C4-2B (cell line): Measurements from ENCODE around the gene OLFML3.

ENCODE experiments used
- H3K27ac ChIP-seq: fragments of 450-650 bp; 2 replicates; pipeline ENCODE4 v1.5.1; 2017
- ZFX ChIP-seq: fragments of 450-650 bp; IDR thresholded peaks from 2 replicates; pipeline ENCODE4 v1.6.1; 2017
- TF ChIP-seq, protein P1 (sequence below): fragments of 450-650 bp; conservative IDR thresholded peaks from 2 replicates; pipeline ENCODE4 v1.5.1; 2017; ENCODE audit warnings: mild to moderate bottlenecking

OLFML3 gene

GRCh38 chr1:113950908-113951307 is 28.4 kb upstream of the OLFML3 start:
- TF ChIP-seq, protein P1, sequence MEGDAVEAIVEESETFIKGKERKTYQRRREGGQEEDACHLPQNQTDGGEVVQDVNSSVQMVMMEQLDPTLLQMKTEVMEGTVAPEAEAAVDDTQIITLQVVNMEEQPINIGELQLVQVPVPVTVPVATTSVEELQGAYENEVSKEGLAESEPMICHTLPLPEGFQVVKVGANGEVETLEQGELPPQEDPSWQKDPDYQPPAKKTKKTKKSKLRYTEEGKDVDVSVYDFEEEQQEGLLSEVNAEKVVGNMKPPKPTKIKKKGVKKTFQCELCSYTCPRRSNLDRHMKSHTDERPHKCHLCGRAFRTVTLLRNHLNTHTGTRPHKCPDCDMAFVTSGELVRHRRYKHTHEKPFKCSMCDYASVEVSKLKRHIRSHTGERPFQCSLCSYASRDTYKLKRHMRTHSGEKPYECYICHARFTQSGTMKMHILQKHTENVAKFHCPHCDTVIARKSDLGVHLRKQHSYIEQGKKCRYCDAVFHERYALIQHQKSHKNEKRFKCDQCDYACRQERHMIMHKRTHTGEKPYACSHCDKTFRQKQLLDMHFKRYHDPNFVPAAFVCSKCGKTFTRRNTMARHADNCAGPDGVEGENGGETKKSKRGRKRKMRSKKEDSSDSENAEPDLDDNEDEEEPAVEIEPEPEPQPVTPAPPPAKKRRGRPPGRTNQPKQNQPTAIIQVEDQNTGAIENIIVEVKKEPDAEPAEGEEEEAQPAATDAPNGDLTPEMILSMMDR: no peak
- no peak for TF ChIP-seq ZFX
- no peak overlapping the region for H3K27ac ChIP-seq

- H3K27ac ChIP-seq: no peak overlapping the region
- no peak for TF ChIP-seq ZFX
- TF ChIP-seq, protein P1: no peak
Measured at GRCh38 chr1:113951719-113952118, 27.6 kb upstream of the OLFML3 start.

DNA sequence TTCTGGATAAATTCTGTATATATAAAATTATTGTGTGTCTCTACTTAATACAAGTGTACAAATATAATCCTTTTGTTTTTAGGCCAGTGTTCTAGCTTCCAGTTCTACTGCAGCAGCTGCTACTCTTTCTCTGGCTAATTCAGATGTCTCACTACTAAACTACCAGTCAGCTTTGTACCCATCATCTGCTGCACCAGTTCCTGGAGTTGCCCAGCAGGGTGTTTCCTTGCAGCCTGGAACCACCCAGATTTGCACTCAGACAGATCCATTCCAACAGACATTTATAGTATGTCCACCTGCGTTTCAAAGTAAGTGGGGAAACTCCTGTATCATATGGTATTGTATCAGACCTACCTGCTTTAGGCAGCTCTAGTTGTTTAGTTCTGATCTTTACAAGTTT is 21.3 kb upstream of the OLFML3 start:
- TF ChIP-seq, protein P1: no peak
- no peak for TF ChIP-seq ZFX

DNA sequence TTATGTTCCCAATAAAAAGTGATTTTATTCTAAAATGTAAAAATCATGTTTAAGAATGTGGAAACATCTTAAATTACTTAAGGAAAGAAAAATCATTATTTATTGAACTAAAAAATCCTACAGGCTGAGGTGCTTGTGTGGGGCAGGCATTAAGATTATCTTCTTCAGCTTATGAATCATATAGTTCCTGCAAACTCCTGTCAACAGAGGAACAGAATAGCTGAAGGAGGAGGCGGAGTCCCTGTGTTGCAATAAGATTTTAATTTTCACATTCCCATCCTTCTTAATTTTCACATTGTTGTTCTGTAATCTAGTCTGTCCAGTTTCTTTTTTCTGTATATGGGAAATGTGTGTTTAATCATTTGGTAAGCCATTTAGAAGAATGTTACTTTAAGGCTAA is 20.6 kb upstream of the OLFML3 start:
- TF ChIP-seq ZFX: no peak
- TF ChIP-seq, protein P1: no peak
- H3K27ac ChIP-seq: no peak overlapping the region

More for the DNA sequence above, 21.3 kb upstream of the OLFML3 start:
- H3K27ac ChIP-seq: no peak overlapping the region

- TF ChIP-seq, protein P1: no peak
- TF ChIP-seq ZFX: no peak
- no peak overlapping the region for H3K27ac ChIP-seq
Measured at GRCh38 chr1:113963281-113963906, 15.9 kb upstream of the OLFML3 start.

GRCh38 chr1:113965703-113966412 is 13.4 kb upstream of the OLFML3 start:
- TF ChIP-seq, protein P1: no peak
- TF ChIP-seq ZFX: no peak
- H3K27ac ChIP-seq: no peak overlapping the region

DNA sequence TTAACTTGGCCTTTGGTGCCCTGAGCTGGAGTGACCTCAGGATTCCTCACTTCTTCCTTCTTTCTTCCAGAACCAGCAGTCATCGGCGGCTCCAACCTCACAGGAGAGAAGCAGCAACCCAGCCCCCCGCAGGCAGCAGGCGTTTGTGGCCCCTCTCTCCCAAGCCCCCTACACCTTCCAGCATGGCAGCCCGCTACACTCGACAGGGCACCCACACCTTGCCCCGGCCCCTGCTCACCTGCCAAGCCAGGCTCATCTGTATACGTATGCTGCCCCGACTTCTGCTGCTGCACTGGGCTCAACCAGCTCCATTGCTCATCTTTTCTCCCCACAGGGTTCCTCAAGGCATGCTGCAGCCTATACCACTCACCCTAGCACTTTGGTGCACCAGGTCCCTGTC is 6.3 kb upstream of the OLFML3 start:
- no peak overlapping the region for H3K27ac ChIP-seq
- TF ChIP-seq, protein P1: no peak
- TF ChIP-seq ZFX: no peak
